OCI-LY7 (cell line): ENCODE data around the gene PDZK1. TPM values are rescaled to one million over a fixed set of nuclear protein-coding genes. Genes with fewer than 3 reads are reported as not detected.

ENCODE experiments used
- BruUV-seq: library from RNA; stranded (reverse); fragments of 400-500 nt; replicated peaks from 2 replicates; lab custom pipeline; 2021; lab: Mats Ljungman, UMichigan
- CTCF ChIA-PET: fragments of 300-600 bp; sonication (Branson Sonifier 250); formaldehyde crosslinking; loops from one replicate; lab custom pipeline; 2022; ENCODE audit warnings: antibody characterized with exemption; ENCODE audit not compliant: unreplicated experiment; lab: Charles Lee
- POLR2A ChIA-PET: fragments of 300-600 bp; sonication (Branson Sonifier 250); formaldehyde crosslinking; loops from one replicate; lab custom pipeline; 2022; ENCODE audit warnings: antibody characterized with exemption; lab: Charles Lee
- DNase-seq: peaks from one replicate; pipeline ENCODE4 v3.0.0-alpha.2; 2015; ENCODE audit warnings: low spot score
- H2AFZ ChIP-seq: fragments of 200-600 bp; sonication (generic), shearing (Covaris generic); 2 replicates; pipeline ENCODE4 v1.6.1; 2014; ENCODE audit warnings: mild to moderate bottlenecking, antibody characterized with exemption, low read length, moderate library complexity
- H3K27ac ChIP-seq: fragments of 200-600 bp; sonication (generic); 2 replicates; pipeline ENCODE4 v1.5.1; 2014; ENCODE audit warnings: mixed run types, low read depth, mild to moderate bottlenecking, moderate library complexity, low read length, inconsistent platforms; ENCODE audit not compliant: poor library complexity, severe bottlenecking
- H3K36me3 ChIP-seq: fragments of 200-600 bp; sonication (generic); 2 replicates; pipeline ENCODE4 v1.6.1; 2014; ENCODE audit warnings: mild to moderate bottlenecking, antibody characterized with exemption, low read length, moderate library complexity, mixed read lengths; ENCODE audit not compliant: insufficient read depth
- H3K4me1 ChIP-seq: fragments of 200-600 bp; sonication (generic); 2 replicates; pipeline ENCODE4 v1.5.1; 2014; ENCODE audit warnings: mild to moderate bottlenecking, low read length; ENCODE audit not compliant: insufficient read depth, poor library complexity, severe bottlenecking
- H3K4me2 ChIP-seq: fragments of 200-600 bp; sonication (generic); 2 replicates; pipeline ENCODE4 v1.6.1; 2014; ENCODE audit warnings: mild to moderate bottlenecking, low read length
- H3K4me3 ChIP-seq: fragments of 200-600 bp; sonication (generic); 2 replicates; pipeline ENCODE4 v1.5.1; 2014; ENCODE audit warnings: mild to moderate bottlenecking, low read depth, low read length; ENCODE audit not compliant: poor library complexity, severe bottlenecking
- H3K79me2 ChIP-seq: fragments of 200-600 bp; sonication (generic); 2 replicates; pipeline ENCODE4 v1.6.1; 2016; ENCODE audit warnings: low read depth, mild to moderate bottlenecking, low read length, moderate library complexity, mixed read lengths; ENCODE audit not compliant: insufficient read depth
- H3K9me2 ChIP-seq: fragments of 200-600 bp; sonication (generic); 2 replicates; pipeline ENCODE4 v1.6.1; 2016; ENCODE audit warnings: mild to moderate bottlenecking, low read length, mixed read lengths; ENCODE audit not compliant: insufficient read depth
- H3K9me3 ChIP-seq: fragments of 200-600 bp; sonication (generic); 2 replicates; pipeline ENCODE4 v1.6.1; 2014; ENCODE audit warnings: mild to moderate bottlenecking, mixed run types, low read length, mixed read lengths
- H4K20me1 ChIP-seq: fragments of 200-600 bp; sonication (generic); 2 replicates; pipeline ENCODE4 v1.6.1; 2014; ENCODE audit warnings: mild to moderate bottlenecking, antibody characterized with exemption, low read length, moderate library complexity, mixed read lengths; ENCODE audit not compliant: insufficient read depth
- EZH2phosphoT487 ChIP-seq: fragments of 200-600 bp; sonication (generic); IDR thresholded peaks from 2 replicates; pipeline ENCODE4 v1.6.1; 2018; ENCODE audit warnings: low read depth, borderline replicate concordance, mild to moderate bottlenecking, mixed run types, antibody characterized with exemption, low read length, moderate library complexity, mixed read lengths
- intact Hi-C: fragments of 100-400 bp; cut with micrococcal nuclease; formaldehyde crosslinking; loops from one replicate; pipeline ENCODE4 v1.10.0; 2022; ENCODE audit not compliant: unreplicated experiment
- total RNA-seq, 2 experiments: library from RNA; depleted of rRNA in 1 of 2; stranded (reverse); fragments of >200 nt in 1 of 2; shearing (Covaris generic) in 1 of 2; gene quantifications; 2 replicates each; pipeline ENCODE4 v1.2.3, GENCODE V29; 2014 to 2022
- TF ChIP-seq, protein P1 (sequence below): fragments of 200-600 bp; sonication (generic); conservative IDR thresholded peaks from 2 replicates; pipeline ENCODE4 v1.5.1; 2014; ENCODE audit warnings: mild to moderate bottlenecking, antibody characterized with exemption, low read length, moderate library complexity, mixed read lengths

The PDZK1 gene
- total RNA-seq, 2 experiments from 2014 or later, result 0.23 TPM; not detected in 1

- intact Hi-C loops, result no loop called here
- BruUV-seq, result no TSS peak
- TF ChIP-seq, protein P1, sequence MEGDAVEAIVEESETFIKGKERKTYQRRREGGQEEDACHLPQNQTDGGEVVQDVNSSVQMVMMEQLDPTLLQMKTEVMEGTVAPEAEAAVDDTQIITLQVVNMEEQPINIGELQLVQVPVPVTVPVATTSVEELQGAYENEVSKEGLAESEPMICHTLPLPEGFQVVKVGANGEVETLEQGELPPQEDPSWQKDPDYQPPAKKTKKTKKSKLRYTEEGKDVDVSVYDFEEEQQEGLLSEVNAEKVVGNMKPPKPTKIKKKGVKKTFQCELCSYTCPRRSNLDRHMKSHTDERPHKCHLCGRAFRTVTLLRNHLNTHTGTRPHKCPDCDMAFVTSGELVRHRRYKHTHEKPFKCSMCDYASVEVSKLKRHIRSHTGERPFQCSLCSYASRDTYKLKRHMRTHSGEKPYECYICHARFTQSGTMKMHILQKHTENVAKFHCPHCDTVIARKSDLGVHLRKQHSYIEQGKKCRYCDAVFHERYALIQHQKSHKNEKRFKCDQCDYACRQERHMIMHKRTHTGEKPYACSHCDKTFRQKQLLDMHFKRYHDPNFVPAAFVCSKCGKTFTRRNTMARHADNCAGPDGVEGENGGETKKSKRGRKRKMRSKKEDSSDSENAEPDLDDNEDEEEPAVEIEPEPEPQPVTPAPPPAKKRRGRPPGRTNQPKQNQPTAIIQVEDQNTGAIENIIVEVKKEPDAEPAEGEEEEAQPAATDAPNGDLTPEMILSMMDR, result no peak
- no peak for TF ChIP-seq EZH2phosphoT487
These were observed 9.6 kb upstream of the PDZK1 start for GRCh38 chr1:145716641-145717345.

GRCh38 chr1:145714524-145715111, 7.5 kb upstream of the PDZK1 start:
- no peaks in the 10 kb centered on the region for H3K4me1 ChIP-seq
- intact Hi-C loops, result no loop called here
- no peak for TF ChIP-seq EZH2phosphoT487
- TF ChIP-seq, protein P1, result no peak
- ChIA-PET POLR2A (interaction anchor here (1.1 kb wide), 1 partner anchor 10 kb away, joined by 3 read pairs; no protein-coding TSS in a partner anchor), CTCF (interaction anchor here (0.6 kb wide), 1 partner anchor 42 kb away, joined by 4 read pairs; no protein-coding TSS in a partner anchor)
- BruUV-seq, result no TSS peak
- DNase-seq, result no peak
- no peak overlapping the region for H2AFZ ChIP-seq
- H3K4me3 ChIP-seq, result no peak overlapping the region
- H3K4me2 ChIP-seq, result no peak overlapping the region
- no peaks in the 10 kb centered on the region for H3K9me2 ChIP-seq
- no peaks in the 10 kb centered on the region for H3K79me2 ChIP-seq
- H3K27ac ChIP-seq, result no peak overlapping the region
- no peaks in the 10 kb centered on the region for H3K9me3 ChIP-seq
- no peaks in the 10 kb centered on the region for H3K36me3 ChIP-seq
- H4K20me1 ChIP-seq, result no peaks in the 10 kb centered on the region

More at GRCh38 chr1:145716641-145717345, 9.6 kb upstream of the PDZK1 start:
- peaks cover 3% of the 10 kb centered on the region for H3K4me1 ChIP-seq
- H3K9me3 ChIP-seq, result no peaks in the 10 kb centered on the region
- ChIA-PET POLR2A (no interaction called here), CTCF (interaction anchor here (1.1 kb wide), 1 partner anchor 17 kb away, joined by 3 read pairs; no protein-coding TSS in a partner anchor)
- no peaks in the 10 kb centered on the region for H3K36me3 ChIP-seq
- H4K20me1 ChIP-seq, result no peaks in the 10 kb centered on the region
- H3K27ac ChIP-seq, result no peak overlapping the region
- H3K9me2 ChIP-seq, result no peaks in the 10 kb centered on the region
- H3K79me2 ChIP-seq, result no peaks in the 10 kb centered on the region
- no peak for DNase-seq
- no peak overlapping the region for H2AFZ ChIP-seq
- H3K4me3 ChIP-seq, result no peak overlapping the region
- no peak overlapping the region for H3K4me2 ChIP-seq
